GM23248 (cell line): ENCODE data around the gene PPCDC.

Experiments used
- EZH2 ChIP-seq: fragments of 200-600 bp; sonication (generic); IDR thresholded peaks from 2 replicates; pipeline ENCODE4 v1.6.1; 2018; ENCODE audit warnings: antibody characterized with exemption, mild to moderate bottlenecking; ENCODE audit not compliant: insufficient read depth, poor library complexity, severe bottlenecking
- EZH2phosphoT487 ChIP-seq: fragments of 200-600 bp; sonication (generic); IDR thresholded peaks from 2 replicates; pipeline ENCODE4 v1.6.1; 2018; ENCODE audit warnings: antibody characterized with exemption, moderate library complexity, mild to moderate bottlenecking, low read depth; ENCODE audit not compliant: insufficient read depth

DNA sequence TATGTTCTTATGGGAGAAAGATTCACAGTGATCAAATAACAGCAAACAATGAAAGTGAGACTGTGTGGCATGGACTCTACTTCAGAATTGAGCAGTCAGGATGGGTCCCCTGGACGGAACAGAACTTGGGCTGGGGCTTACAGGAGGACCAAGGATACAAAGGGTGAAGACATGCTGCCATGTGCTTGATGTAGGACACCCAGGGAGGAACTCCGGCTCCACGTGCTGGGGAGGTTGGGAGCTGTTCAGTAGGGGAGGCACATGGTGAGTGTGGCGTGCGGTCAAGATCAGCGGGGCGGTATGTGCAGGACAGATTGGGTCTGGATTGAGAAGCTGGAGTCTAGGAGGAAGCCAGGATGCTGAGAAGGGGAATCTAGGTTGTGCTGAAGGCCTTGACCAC is 32.6 kb downstream of the PPCDC start:
- TF ChIP-seq EZH2, result no peak
- no peak for TF ChIP-seq EZH2phosphoT487
